Naive B cell (primary cell): ENCODE data around the gene ATXN3. TPM values are rescaled to one million over a fixed set of nuclear protein-coding genes. Genes with fewer than 3 reads are reported as not detected.

Experiments used
- ATAC-seq, 2 donors: fragments of 150-1000 bp; cut with Tn5 transposase; 2 replicates each; pipeline ENCODE4 v1.10.0; 2021; ENCODE audit warnings: low read depth in 2 of 2, mild to moderate bottlenecking in 2 of 2, moderate library complexity in 2 of 2
- DNase-seq: peaks from one replicate; pipeline ENCODE4 v3.0.0; 2022
- H3K27ac Mint-ChIP-seq, 6 donors: one replicate each; pipeline ENCODE4 v1.8.0; 2020 to 2022; ENCODE audit warnings: mild to moderate bottlenecking in 6 of 6, mixed read lengths in 6 of 6, moderate library complexity in 5 of 6, inconsistent platforms in 2 of 6
- H3K27me3 Mint-ChIP-seq, 3 donors: one replicate each; pipeline ENCODE4 v1.8.0; 2021 to 2022; ENCODE audit warnings: mixed read lengths in 3 of 3, mild to moderate bottlenecking in 1 of 3
- H3K36me3 Mint-ChIP-seq, 2 donors: one replicate each; pipeline ENCODE4 v1.8.0; 2020 to 2022; ENCODE audit warnings: mixed read lengths in 2 of 2, inconsistent platforms in 1 of 2, mild to moderate bottlenecking in 1 of 2
- H3K4me1 Mint-ChIP-seq, 3 donors: one replicate each; pipeline ENCODE4 v1.8.0; 2020 to 2022; ENCODE audit warnings: mixed read lengths in 3 of 3, inconsistent platforms in 1 of 3, mild to moderate bottlenecking in 1 of 3, moderate library complexity in 1 of 3
- H3K4me3 Mint-ChIP-seq, 8 donors: one replicate each; pipeline ENCODE4 v1.8.0; 2020 to 2022; ENCODE audit warnings: mild to moderate bottlenecking in 8 of 8, mixed read lengths in 8 of 8, moderate library complexity in 8 of 8, inconsistent platforms in 2 of 8
- H3K9me3 Mint-ChIP-seq, 7 donors: one replicate each; pipeline ENCODE4 v1.8.0; 2020 to 2022; ENCODE audit warnings: mixed read lengths in 7 of 7, mild to moderate bottlenecking in 5 of 7, inconsistent platforms in 2 of 7, moderate library complexity in 1 of 7
- polyA plus RNA-seq, 6 donors: library from polyadenylated mRNA; unstranded; fragments of 300-500 nt; fragmentation: Illumina TruSeq; gene quantifications; one replicate each; pipeline ENCODE4 v1.2.3, GENCODE V29; 2021; ENCODE audit warnings: low read depth in 6 of 6

ATXN3 gene
- polyA plus RNA-seq, 6 donors from 2014 or later: 9.0 to 23.4 (median 16.0) TPM

- H3K27ac Mint-ChIP-seq: no peak overlapping the region
- ATAC-seq (no peak), DNase-seq (no peak)
- H3K9me3 Mint-ChIP-seq: no peaks in the 10 kb centered on the region
- peaks cover 23 to 38% of the 10 kb centered on the region in 2 donors for H3K36me3 Mint-ChIP-seq
- no peaks in the 10 kb centered on the region for H3K27me3 Mint-ChIP-seq
- no peak overlapping the region for H3K4me3 Mint-ChIP-seq
- H3K4me1 Mint-ChIP-seq: peaks cover 0 to 5% (median 5%) of the 10 kb centered on the region in 3 donors
Measured at GRCh38 chr14:92014040-92014439, 92.3 kb downstream of the ATXN3 start.

GRCh38 chr14:92012121-92012748 is 94.1 kb downstream of the ATXN3 start:
- H3K4me3 Mint-ChIP-seq: no peak overlapping the region
- DNase-seq (no peak), ATAC-seq (no peak)
- H3K4me1 Mint-ChIP-seq: peaks cover 0 to 5% (median 5%) of the 10 kb centered on the region in 3 donors
- no peaks in the 10 kb centered on the region for H3K9me3 Mint-ChIP-seq
- peak overlapping the region in 2 of 6 donors; percentile 6 to 10 for H3K27ac Mint-ChIP-seq
- H3K36me3 Mint-ChIP-seq: peaks cover 23 to 51% of the 10 kb centered on the region in 2 donors
- no peaks in the 10 kb centered on the region for H3K27me3 Mint-ChIP-seq

GRCh38 chr14:92010644-92011043 is 95.7 kb downstream of the ATXN3 start:
- no peak overlapping the region for H3K4me3 Mint-ChIP-seq
- peaks cover 0 to 5% (median 0%) of the 10 kb centered on the region in 3 donors for H3K4me1 Mint-ChIP-seq
- H3K9me3 Mint-ChIP-seq: no peaks in the 10 kb centered on the region
- H3K27ac Mint-ChIP-seq: peak overlapping the region in 1 of 6 donors; percentile 58
- no peak for ATAC-seq
- no peaks in the 10 kb centered on the region for H3K27me3 Mint-ChIP-seq
- peaks cover 23 to 47% of the 10 kb centered on the region in 2 donors for H3K36me3 Mint-ChIP-seq
- DNase-seq: no peak

- peaks cover 0 to 5% (median 0%) of the 10 kb centered on the region in 3 donors for H3K4me1 Mint-ChIP-seq
- peaks cover 33 to 58% of the 10 kb centered on the region in 2 donors for H3K36me3 Mint-ChIP-seq
- ATAC-seq (no peak), DNase-seq (no peak)
- no peaks in the 10 kb centered on the region for H3K9me3 Mint-ChIP-seq
- H3K27ac Mint-ChIP-seq: no peak overlapping the region
- H3K4me3 Mint-ChIP-seq: no peak overlapping the region
- no peaks in the 10 kb centered on the region for H3K27me3 Mint-ChIP-seq
Measured at GRCh38 chr14:92009604-92010003, 96.8 kb downstream of the ATXN3 start.

Other genes with a start within 250 kb of the ATXN3 start
- 10 to 100 TPM in 1 of 6 donors, 1 to 10 TPM in 4, under 1 TPM in 1; 0.60 to 16.6 (median 7.4) TPM for gene TC2N, start 239.0 kb downstream of the ATXN3 start, polyA plus RNA-seq
- gene FBLN5, start 158.9 kb downstream of the ATXN3 start, polyA plus RNA-seq: 1 to 10 TPM in 2 of 6 donors, under 1 TPM in 3, not detected in 1; 0.39 to 2.0 (median 0.61) TPM
- 10 to 100 TPM; 32.2 to 86.1 (median 51.7) TPM for gene TRIP11, start 66.5 kb downstream of the ATXN3 start, polyA plus RNA-seq
- 100 to 1,000 TPM; 200 to 337 (median 297) TPM for gene NDUFB1, start 15.1 kb upstream of the ATXN3 start, polyA plus RNA-seq
- gene CPSF2, start 15.4 kb upstream of the ATXN3 start, polyA plus RNA-seq: 10 to 100 TPM; 14.4 to 27.9 (median 20.5) TPM
- gene SLC24A4, start 216.6 kb upstream of the ATXN3 start, polyA plus RNA-seq: under 1 TPM in 4 of 6 donors, not detected in 2; 0.03 to 0.09 (median 0.05) TPM